HG03066 (cell line): ENCODE data around the gene DNAJC3.
"Not testable (repeated sequence)": the region's sequence is repeated elsewhere in the genome, so short reads cannot be mapped to it uniquely, and the experiment has no call there.

ENCODE experiments used
- ATAC-seq: cut with Tn5 transposase; IDR thresholded peaks from one replicate; pipeline ENCODE4 v1.9.1; 2021; ENCODE audit warnings: low read depth; ENCODE audit not compliant: unreplicated experiment

The DNAJC3 gene

GRCh38 chr13:95713651-95714050 is 36.7 kb downstream of the DNAJC3 start:
- no peak for ATAC-seq

- no peak for ATAC-seq
Observed at GRCh38 chr13:95714142-95714832, 37.3 kb downstream of the DNAJC3 start.

GRCh38 chr13:95716231-95716630 is 39.3 kb downstream of the DNAJC3 start:
- ATAC-seq, result no peak

- ATAC-seq, result no peak
Observed at GRCh38 chr13:95722241-95722640, 45.3 kb downstream of the DNAJC3 start.

- ATAC-seq, result no peak
Observed at GRCh38 chr13:95723438-95723837, 46.5 kb downstream of the DNAJC3 start.

- no peak for ATAC-seq
Observed at GRCh38 chr13:95724252-95724651, 47.3 kb downstream of the DNAJC3 start.

- ATAC-seq, result no peak
Observed at GRCh38 chr13:95726876-95727275, 49.9 kb downstream of the DNAJC3 start.

GRCh38 chr13:95728957-95729356 is 52.0 kb downstream of the DNAJC3 start:
- ATAC-seq, result no peak

- ATAC-seq, result no peak
Observed at GRCh38 chr13:95734124-95734523, 57.2 kb downstream of the DNAJC3 start.

- not testable (repeated sequence) for ATAC-seq
Observed at GRCh38 chr13:95740071-95740978, 63.4 kb downstream of the DNAJC3 start.

- ATAC-seq, result no peak
Observed at GRCh38 chr13:95740979-95741320, 64.0 kb downstream of the DNAJC3 start.

GRCh38 chr13:95741584-95742563 is 64.9 kb downstream of the DNAJC3 start:
- no peak for ATAC-seq

- ATAC-seq, result no peak
Observed at GRCh38 chr13:95743192-95743591, 66.3 kb downstream of the DNAJC3 start.

GRCh38 chr13:95745289-95745688 is 68.3 kb downstream of the DNAJC3 start:
- no peak for ATAC-seq

- no peak for ATAC-seq
Observed at GRCh38 chr13:95745752-95746151, 68.8 kb downstream of the DNAJC3 start.

- no peak for ATAC-seq
Observed at GRCh38 chr13:95749545-95749944, 72.6 kb downstream of the DNAJC3 start.

GRCh38 chr13:95752677-95753076 is 75.7 kb downstream of the DNAJC3 start:
- ATAC-seq, result no peak

- ATAC-seq, result no peak
Observed at GRCh38 chr13:95754069-95754468, 77.1 kb downstream of the DNAJC3 start.

GRCh38 chr13:95756072-95756471 is 79.1 kb downstream of the DNAJC3 start:
- no peak for ATAC-seq

GRCh38 chr13:95762626-95763025 is 85.7 kb downstream of the DNAJC3 start:
- ATAC-seq, result not testable (repeated sequence)

- ATAC-seq, result no peak
Observed at GRCh38 chr13:95763601-95764000, 86.7 kb downstream of the DNAJC3 start.
